ENCODE data around the gene CD300H.

Gene CD300H

GRCh38 chr17:74605361-74605760, 38.1 kb upstream of the CD300H start:
- no peak for TF ChIP-seq CTCF (IDR thresholded peaks at IDR 0.05; ENCODE audit: low read length, missing control alignments)
- peak; percentile 69 for DNase-seq (ENCODE audit: low read depth)
- H3K4me3 ChIP-seq (replicated peaks; ENCODE audit: low read depth, low read length), result no peak overlapping the region

GRCh38 chr17:74604761-74605160, 37.5 kb upstream of the CD300H start:
- DNase-seq (ENCODE audit: low read depth), result no peak
- TF ChIP-seq CTCF (IDR thresholded peaks at IDR 0.05; ENCODE audit: low read length, missing control alignments), result no peak
- no peak overlapping the region for H3K4me3 ChIP-seq (replicated peaks; ENCODE audit: low read depth, low read length)

GRCh38 chr17:74604200-74604599, 36.9 kb upstream of the CD300H start:
- TF ChIP-seq CTCF (IDR thresholded peaks at IDR 0.05; ENCODE audit: low read length, missing control alignments), result no peak
- no peak for DNase-seq (ENCODE audit: low read depth)
- H3K4me3 ChIP-seq (replicated peaks; ENCODE audit: low read depth, low read length), result no peak overlapping the region

GRCh38 chr17:74603746-74604145, 36.4 kb upstream of the CD300H start:
- DNase-seq (ENCODE audit: low read depth), result no peak
- no peak overlapping the region for H3K4me3 ChIP-seq (replicated peaks; ENCODE audit: low read depth, low read length)
- TF ChIP-seq CTCF (IDR thresholded peaks at IDR 0.05; ENCODE audit: low read length, missing control alignments), result no peak

GRCh38 chr17:74603037-74603635, 35.8 kb upstream of the CD300H start:
- H3K4me3 ChIP-seq (replicated peaks; ENCODE audit: low read depth, low read length), result no peak overlapping the region
- no peak for DNase-seq (ENCODE audit: low read depth)
- no peak for TF ChIP-seq CTCF (IDR thresholded peaks at IDR 0.05; ENCODE audit: low read length, missing control alignments)

GRCh38 chr17:74601944-74602572, 34.7 kb upstream of the CD300H start:
- DNase-seq (ENCODE audit: low read depth), result peak; percentile 49

More at GRCh38 chr17:74601944-74602572, 34.7 kb upstream of the CD300H start:
- no peak overlapping the region for H3K4me3 ChIP-seq (replicated peaks; ENCODE audit: low read depth, low read length)
- TF ChIP-seq CTCF (IDR thresholded peaks at IDR 0.05; ENCODE audit: low read length, missing control alignments), result peak; percentile 67

Measured in fibroblast of pulmonary artery (primary cell).